ENCODE results near the gene LRRK1.

Gene LRRK1

GRCh38 chr15:101048581-101049030 is 129.4 kb downstream of the LRRK1 start:
- no peak for DNase-seq

- no peak for DNase-seq
Measured at GRCh38 chr15:101049282-101049681, 130.1 kb downstream of the LRRK1 start.

- DNase-seq, result no peak
Measured at GRCh38 chr15:101049856-101050622, 130.9 kb downstream of the LRRK1 start.

GRCh38 chr15:101050623-101051290 is 131.6 kb downstream of the LRRK1 start:
- DNase-seq, result peak in 1 of 2 experiments; percentile 1

GRCh38 chr15:101051291-101052030 is 132.3 kb downstream of the LRRK1 start:
- DNase-seq, result no peak

- peak in 1 of 2 experiments; percentile 0 for DNase-seq
Measured at GRCh38 chr15:101052031-101052620, 133.0 kb downstream of the LRRK1 start.

GRCh38 chr15:101052681-101053121 is 133.5 kb downstream of the LRRK1 start:
- DNase-seq, result no peak

- DNase-seq, result no peak
Measured at GRCh38 chr15:101053261-101053660, 134.1 kb downstream of the LRRK1 start.

GRCh38 chr15:101054116-101054515 is 135.0 kb downstream of the LRRK1 start:
- no peak for DNase-seq

- DNase-seq, result peak in 1 of 2 experiments; percentile 0
Measured at GRCh38 chr15:101054991-101055390, 135.8 kb downstream of the LRRK1 start.

GRCh38 chr15:101055411-101055810 is 136.3 kb downstream of the LRRK1 start:
- no peak for DNase-seq

GRCh38 chr15:101056366-101057334 is 137.5 kb downstream of the LRRK1 start:
- DNase-seq, result peak in 1 of 2 experiments; percentile 1

GRCh38 chr15:101057841-101058407 is 138.8 kb downstream of the LRRK1 start:
- peak in 1 of 2 experiments; percentile 1 for DNase-seq

GRCh38 chr15:101058735-101059134 is 139.6 kb downstream of the LRRK1 start:
- DNase-seq, result no peak

- no peak for DNase-seq
Measured at GRCh38 chr15:101059381-101060341, 140.5 kb downstream of the LRRK1 start.

- no peak for DNase-seq
Measured at GRCh38 chr15:101060576-101061551, 141.7 kb downstream of the LRRK1 start.

GRCh38 chr15:101062063-101062462 is 142.9 kb downstream of the LRRK1 start:
- no peak for DNase-seq

GRCh38 chr15:101062471-101063171 is 143.5 kb downstream of the LRRK1 start:
- no peak for DNase-seq
